ENCODE results near the gene MAMDC4.
A peak's percentile ranks its signal among the peaks of the same experiment; 100 is the strongest.
"Not testable (repeated sequence)": the region's sequence is repeated elsewhere in the genome, so short reads cannot be mapped to it uniquely, and the experiment has no call there.

MAMDC4 gene

GRCh38 chr9:136851941-136852663, at the start of gene MAMDC4:
Gene MAMDC4, plus strand, starts transcription at chr9:136852346. Its CDS starts 71 bp downstream, at chr9:136852417.
- no peak for DNase-seq

DNA sequence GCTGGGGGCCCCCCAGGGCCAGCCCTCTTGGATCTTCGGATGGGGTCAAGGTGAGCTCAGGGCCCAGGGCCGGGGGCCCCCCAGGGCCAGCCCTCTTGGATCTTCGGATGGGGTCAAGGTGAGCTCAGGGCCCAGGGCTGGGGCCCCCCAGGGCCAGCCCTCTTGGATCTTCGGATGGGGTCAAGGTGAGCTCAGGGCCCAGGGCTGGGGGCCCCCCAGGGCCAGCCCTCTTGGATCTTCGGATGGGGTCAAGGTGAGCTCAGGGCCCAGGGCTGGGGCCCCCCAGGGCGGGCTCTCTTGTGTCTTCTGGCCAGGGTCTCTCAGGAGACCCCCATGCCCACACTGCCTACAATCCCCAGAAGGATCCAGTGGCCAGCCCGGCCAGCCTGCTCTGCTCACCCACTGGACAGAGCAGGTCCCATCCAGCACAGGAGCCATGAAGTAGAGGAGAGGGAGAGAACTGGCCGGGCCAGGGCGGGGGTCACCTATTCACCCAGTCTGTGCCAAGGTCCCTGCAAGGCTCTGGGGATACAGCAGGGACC, 49.1 kb upstream of the MAMDC4 start:
- DNase-seq = not testable (repeated sequence)

DNA sequence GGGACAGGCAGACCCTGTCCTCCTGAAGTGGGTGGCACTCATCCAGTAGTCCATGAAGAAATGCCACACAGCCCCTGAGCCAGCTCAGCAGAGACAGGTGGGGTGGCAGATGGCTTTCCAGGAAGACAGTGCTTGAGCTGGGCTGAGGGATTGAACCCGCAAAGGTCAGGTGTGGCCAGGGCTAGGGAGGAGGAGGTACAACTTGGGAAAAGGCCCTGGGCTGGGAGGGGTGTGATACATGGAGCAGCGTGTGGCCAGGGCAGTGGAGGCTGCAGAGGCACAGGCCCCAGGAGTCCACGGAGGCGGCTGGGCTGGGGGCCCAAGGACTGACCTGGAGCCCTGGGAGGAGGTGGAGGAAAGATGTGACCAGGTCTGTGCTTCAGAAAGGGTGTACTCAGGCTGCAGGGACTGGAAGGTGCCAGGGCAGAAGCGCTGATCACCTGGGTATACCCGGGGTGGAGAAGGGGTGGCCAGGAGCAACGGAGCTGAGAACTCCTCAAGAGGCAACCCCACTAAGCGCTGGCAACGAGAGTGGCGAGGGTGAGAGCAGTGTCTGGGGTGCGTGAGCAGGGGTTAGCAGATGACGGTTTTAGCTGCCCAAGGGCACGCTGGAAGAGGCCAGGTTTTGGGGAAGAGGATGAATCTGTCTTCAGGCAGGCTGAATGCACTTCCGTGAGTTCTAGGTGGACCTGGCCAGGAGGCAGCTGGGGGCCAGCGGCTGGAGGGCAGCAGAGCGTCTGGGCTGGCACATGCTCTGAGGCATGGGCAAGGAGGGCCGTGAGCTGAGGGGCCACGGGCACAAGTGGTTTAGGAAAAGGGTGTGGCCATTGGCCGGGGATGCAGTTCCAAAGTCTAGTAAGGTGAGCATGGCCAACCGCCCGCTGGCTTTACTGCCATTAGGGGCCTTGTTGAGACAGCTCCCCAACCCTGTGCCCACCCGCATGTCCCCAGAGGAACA, 48.3 kb upstream of the MAMDC4 start:
- DNase-seq = no peak

DNA sequence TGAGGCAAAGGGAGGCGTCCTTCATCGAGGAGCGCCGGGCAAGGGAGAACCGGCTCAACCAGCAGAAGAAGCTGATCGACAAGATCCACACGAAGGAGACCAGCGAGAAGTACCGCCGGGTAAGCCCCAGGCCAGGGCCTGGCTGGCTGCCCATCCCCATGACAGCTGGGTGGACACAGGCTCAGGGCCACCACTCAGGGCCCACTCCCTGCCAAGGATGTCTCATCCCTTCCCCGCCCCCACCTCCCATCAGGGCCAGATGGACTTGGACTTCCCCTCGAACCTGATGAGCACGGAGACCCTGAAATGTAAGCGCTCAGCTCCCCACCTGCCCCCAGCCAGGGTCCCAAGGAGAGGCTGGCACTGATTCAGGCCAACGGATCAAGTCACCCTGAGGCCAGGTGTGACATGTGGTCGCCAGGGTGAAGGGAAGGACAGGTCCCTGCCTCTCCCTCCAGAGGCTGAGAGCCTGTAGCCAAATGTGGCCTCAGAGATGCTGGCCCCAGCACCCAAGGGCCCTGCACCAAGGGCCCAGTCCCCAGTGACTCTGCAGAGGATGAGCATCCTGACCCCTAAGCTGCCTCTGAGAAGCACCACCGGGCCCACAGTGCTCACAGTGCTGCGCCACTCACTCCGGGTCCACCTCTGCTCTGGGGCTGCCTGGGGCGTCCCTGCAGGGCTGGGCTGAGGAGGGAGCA, 47.5 kb upstream of the MAMDC4 start:
- DNase-seq = no peak

- no peak for DNase-seq
Measured at GRCh38 chr9:136805207-136805740, 46.9 kb upstream of the MAMDC4 start.

- no peak for DNase-seq
Measured at GRCh38 chr9:136806067-136806466, 46.1 kb upstream of the MAMDC4 start.

GRCh38 chr9:136806631-136807201, 45.4 kb upstream of the MAMDC4 start:
- DNase-seq = no peak

- DNase-seq = peak; percentile 94
Measured at GRCh38 chr9:136807281-136808074, 44.7 kb upstream of the MAMDC4 start, which contains the start of gene RABL6. Gene RABL6, plus strand, starts transcription at chr9:136807948. Its CDS starts 249 bp downstream, at chr9:136808197.

GRCh38 chr9:136808075-136808805, 43.9 kb upstream of the MAMDC4 start:
- DNase-seq = peak; percentile 84

GRCh38 chr9:136808806-136809158, 43.4 kb upstream of the MAMDC4 start:
- no peak for DNase-seq

GRCh38 chr9:136814725-136815421, 37.3 kb upstream of the MAMDC4 start:
- DNase-seq = no peak

GRCh38 chr9:136815422-136815782, 36.7 kb upstream of the MAMDC4 start:
- no peak for DNase-seq

DNA sequence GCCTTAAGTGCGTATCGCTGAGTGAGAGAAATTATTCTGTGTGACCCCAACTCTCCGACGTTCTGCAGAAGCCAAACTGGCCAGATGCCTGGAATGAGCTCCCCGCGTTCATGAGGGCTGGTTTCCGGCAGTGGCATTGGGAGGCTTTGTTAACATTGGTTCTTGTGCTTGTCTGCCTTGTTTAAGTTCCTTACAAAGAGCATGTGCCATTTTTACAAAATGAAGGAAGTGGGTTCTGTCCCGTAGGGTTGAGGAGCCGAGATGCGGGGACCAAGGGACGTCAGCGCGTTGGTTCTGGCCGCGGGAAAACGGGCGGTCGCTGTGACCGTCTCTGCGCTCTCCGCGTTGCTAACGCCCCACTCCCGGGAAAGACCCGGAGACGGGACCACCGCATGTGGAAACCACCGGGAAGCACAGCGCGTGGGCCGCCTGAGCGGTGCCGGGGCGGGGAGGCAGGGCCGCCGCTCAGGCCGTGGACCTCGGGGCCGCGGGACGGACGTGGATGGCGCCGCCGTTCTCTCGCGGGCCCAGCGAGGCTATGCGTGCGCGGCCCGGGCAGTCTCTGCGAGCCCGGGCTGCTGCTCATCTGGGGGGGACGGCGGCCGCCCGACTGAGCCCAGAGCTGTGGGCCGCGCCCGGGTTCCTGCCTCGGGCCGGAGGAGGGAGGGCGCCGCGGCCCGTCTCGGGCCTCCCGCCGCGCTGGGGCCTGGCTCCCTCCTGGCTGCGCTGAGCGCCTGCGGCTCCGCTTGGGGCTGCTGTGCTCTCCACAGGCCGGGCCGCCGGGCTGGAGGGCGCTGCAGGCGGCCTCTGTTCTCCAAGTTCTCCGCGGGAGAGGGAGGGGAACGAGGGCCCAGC, 30.9 kb upstream of the MAMDC4 start:
- DNase-seq = no peak

DNA sequence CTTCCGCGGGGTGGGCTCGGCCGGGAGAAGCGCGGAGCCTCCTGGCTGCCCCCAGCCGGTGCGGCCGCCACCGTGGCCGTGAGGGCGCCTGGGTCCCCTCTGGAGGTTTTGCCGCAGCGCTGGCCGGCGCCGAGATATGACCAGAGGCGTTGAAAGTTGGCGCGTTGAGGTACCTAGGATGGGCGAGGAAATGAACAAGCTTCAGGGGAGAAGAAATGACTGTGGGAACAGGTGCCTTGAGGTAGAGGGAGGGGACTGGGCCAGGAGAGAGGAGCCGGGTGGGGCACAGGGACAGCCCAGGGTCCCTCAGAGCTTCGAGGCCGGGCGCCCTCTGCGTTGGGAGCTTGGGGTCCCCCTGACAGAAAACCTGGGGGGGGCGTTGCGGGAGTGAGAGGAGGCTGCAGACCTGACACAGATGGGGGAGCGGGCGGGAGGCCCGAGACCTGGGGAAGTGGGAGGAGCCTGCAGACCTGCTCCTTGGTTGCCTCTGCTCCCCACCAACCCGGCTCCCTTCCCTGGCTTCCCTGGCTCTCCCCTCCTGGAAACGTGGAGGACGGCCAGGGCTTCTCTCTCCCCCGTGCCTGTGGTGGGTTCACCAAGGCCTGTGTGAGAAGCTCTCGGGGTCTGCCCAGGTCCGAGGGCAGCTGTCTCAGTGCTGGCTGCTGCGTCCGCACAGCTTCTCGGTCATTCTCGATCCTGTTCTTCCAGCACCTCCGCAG, 30.2 kb upstream of the MAMDC4 start:
- DNase-seq = no peak

DNA sequence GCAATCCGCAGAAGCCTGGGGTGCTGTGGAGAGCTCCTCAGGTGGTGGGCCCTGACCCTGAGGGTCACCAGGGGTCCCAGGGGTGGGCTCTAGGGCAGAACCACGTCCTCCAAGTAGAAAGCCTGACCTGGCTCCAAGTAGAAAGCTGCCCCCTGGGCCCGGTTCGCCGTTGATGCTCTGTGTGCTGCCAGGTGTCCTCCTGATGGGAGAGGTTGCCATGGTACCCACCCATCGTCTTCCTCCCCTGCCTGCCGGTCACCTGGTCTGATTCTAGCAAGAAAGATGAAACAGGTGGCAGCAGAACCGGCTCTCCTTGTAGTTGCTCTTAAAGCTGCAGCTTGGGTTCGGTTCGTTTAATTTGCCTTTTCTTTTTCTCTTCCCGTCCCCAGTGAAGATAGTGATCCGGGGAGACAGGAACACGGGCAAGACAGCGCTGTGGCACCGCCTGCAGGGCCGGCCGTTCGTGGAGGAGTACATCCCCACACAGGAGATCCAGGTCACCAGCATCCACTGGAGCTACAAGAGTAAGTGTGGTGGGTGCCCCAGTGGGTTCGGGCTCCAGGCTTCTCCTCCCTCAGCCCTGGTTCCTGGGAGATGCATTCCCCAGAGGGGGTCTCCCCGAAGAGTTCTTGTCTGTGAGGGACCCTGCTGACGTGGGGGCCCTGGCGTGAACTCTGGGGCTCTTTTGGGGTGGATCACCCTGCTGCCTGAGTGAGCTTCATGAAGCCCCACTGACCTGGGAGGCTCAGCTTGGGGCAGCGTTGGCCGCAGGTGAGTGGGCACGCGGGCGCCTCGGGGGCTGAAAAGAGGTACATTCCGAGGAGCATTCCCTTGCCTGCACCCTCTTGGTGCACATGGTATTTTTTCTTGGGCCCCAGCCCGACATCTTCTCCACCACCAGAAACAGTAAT, 28.8 kb upstream of the MAMDC4 start:
- no peak for DNase-seq

DNA sequence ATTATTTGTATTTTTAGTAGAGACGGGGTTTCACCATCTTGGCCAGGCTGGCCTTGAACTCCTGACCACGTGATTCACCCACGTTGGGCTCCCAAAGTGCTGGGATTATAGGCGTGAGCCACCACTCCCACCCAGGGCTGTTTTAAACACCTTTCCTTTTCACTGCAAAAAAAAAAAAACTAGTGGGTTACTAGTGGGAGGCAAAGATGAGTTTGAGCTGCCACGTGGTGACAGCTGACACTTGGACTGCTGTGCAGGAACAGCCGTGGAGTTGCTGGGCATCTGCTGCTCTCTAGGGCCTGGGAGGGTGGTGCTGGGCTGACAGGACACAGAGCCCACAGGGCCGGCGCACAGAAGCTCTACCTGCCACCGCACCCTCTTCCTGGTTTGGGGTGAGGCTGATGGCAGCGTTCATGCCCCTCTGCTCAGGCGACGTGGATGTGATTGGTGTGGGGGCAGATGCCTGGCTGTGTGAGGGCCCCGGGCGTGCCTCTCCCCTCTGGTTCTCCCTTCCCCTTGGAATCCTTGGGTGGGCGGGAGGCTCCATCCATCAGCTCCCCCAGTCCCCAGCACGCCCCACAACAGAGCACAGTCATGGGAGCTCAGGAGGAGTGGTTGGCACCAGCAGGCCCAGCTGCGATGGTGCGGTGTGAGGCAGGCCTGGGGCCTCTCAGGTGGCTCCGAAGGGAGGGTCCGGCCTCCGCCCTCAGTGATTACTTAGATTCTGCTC, 27.5 kb upstream of the MAMDC4 start:
- DNase-seq = no peak

All from activated effector memory CD4-positive, alpha-beta T cell treated with anti-CD3 and anti-CD28 coated beads, Interleukin-2, amount 50 U/mL, for 16 hours (primary cell).